IMR-90 (cell line): ENCODE measurements around the gene DERA. TPM values are rescaled to one million over a fixed set of nuclear protein-coding genes. Genes with fewer than 3 reads are reported as not detected.

ENCODE experiments used
- ATAC-seq: fragments of 200-7000 bp; cut with Tn5 transposase; 2 replicates; pipeline ENCODE4 v1.9.1; 2020; ENCODE audit warnings: low read depth, mild to moderate bottlenecking, moderate library complexity
- BruUV-seq: library from RNA; stranded (reverse); fragments of 400-500 nt; replicated peaks from 2 replicates; lab custom pipeline; 2021; lab: Mats Ljungman, UMichigan
- CTCF ChIA-PET: fragments of 300-600 bp; formaldehyde crosslinking; extraction: SDS; loops from one replicate; lab custom pipeline; 2021; ENCODE audit warnings: antibody characterized with exemption; lab: Yijun Ruan, JAX
- POLR2A ChIA-PET: fragments of 300-600 bp; sonication (Branson Sonifier 250); formaldehyde crosslinking; loops from one replicate; lab custom pipeline; 2022; ENCODE audit warnings: antibody characterized with exemption; ENCODE audit not compliant: unreplicated experiment; lab: Charles Lee
- DNase-seq: peaks from one replicate; pipeline ENCODE4 v3.0.0; 2013
- H2AFZ ChIP-seq: replicated peaks from 2 replicates; pipeline ENCODE3; 2013; ENCODE audit warnings: low read length, mild to moderate bottlenecking; ENCODE audit not compliant: poor library complexity
- H2AK5ac ChIP-seq: 2 replicates; pipeline ENCODE4 v1.6.1; 2013; ENCODE audit warnings: low read depth, low read length, inconsistent platforms
- H2AK9ac ChIP-seq: replicated peaks from 2 replicates; pipeline ENCODE3; 2013; ENCODE audit warnings: mild to moderate bottlenecking, low read depth, low read length, moderate library complexity; ENCODE audit not compliant: poor library complexity
- H2BK120ac ChIP-seq: 2 replicates; pipeline ENCODE4 v1.6.1; 2013; ENCODE audit warnings: low read depth, low read length, inconsistent platforms
- H2BK15ac ChIP-seq: 3 replicates; pipeline ENCODE4 v1.6.1; 2013; ENCODE audit warnings: low read depth, low read length, inconsistent platforms
- H2BK20ac ChIP-seq: 2 replicates; pipeline ENCODE4 v1.6.1; 2013; ENCODE audit warnings: low read depth, mild to moderate bottlenecking, inconsistent platforms, low read length, moderate library complexity
- H2BK5ac ChIP-seq: 2 replicates; pipeline ENCODE4 v1.6.1; 2013; ENCODE audit warnings: mild to moderate bottlenecking, low read depth, low read length, inconsistent platforms; ENCODE audit not compliant: poor library complexity, severe bottlenecking
- H3K14ac ChIP-seq: replicated peaks from 2 replicates; pipeline ENCODE4 v1.6.1; 2013; ENCODE audit warnings: low read depth, low read length, inconsistent platforms
- H3K18ac ChIP-seq: 2 replicates; pipeline ENCODE4 v1.6.1; 2013; ENCODE audit warnings: low read depth, low read length, control low read depth
- H3K23ac ChIP-seq: 2 replicates; pipeline ENCODE4 v1.6.1; 2013; ENCODE audit warnings: low read depth, low read length, inconsistent platforms
- H3K27ac ChIP-seq: 2 replicates; pipeline ENCODE4 v1.5.1; 2013; ENCODE audit warnings: mild to moderate bottlenecking, control low read depth, low read length; ENCODE audit not compliant: insufficient read depth
- H3K27me3 ChIP-seq: 2 replicates; pipeline ENCODE4 v1.6.1; 2013; ENCODE audit warnings: low read length; ENCODE audit not compliant: control insufficient read depth, insufficient read depth
- H3K36me3 ChIP-seq: 2 replicates; pipeline ENCODE4 v1.6.1; 2013; ENCODE audit warnings: low read length, mixed read lengths; ENCODE audit not compliant: control insufficient read depth, insufficient read depth
- H3K4ac ChIP-seq: 2 replicates; pipeline ENCODE4 v1.6.1; 2013; ENCODE audit warnings: low read depth, low read length, inconsistent platforms
- H3K4me1 ChIP-seq: 2 replicates; pipeline ENCODE4 v1.6.1; 2013; ENCODE audit warnings: low read length, mixed read lengths; ENCODE audit not compliant: control insufficient read depth, insufficient read depth
- H3K4me2 ChIP-seq: 2 replicates; pipeline ENCODE4 v1.6.1; 2013; ENCODE audit warnings: low read depth, mild to moderate bottlenecking, control low read depth, low read length, moderate library complexity
- H3K4me3 ChIP-seq: 2 replicates; pipeline ENCODE4 v1.5.1; 2013; ENCODE audit warnings: low read depth, mild to moderate bottlenecking, control low read depth, low read length, moderate library complexity; ENCODE audit not compliant: insufficient read depth
- H3K56ac ChIP-seq: 2 replicates; pipeline ENCODE4 v1.6.1; 2013; ENCODE audit warnings: low read length, inconsistent platforms; ENCODE audit not compliant: insufficient read depth; ENCODE audit errors: extremely low read depth
- H3K79me1 ChIP-seq, 2 experiments: 2 replicates each; pipeline ENCODE4 v1.6.1; 2013; ENCODE audit warnings: low read length in 2 of 2, inconsistent platforms in 1 of 2, low read depth in 1 of 2
- H3K9ac ChIP-seq: 2 replicates; pipeline ENCODE4 v1.6.1; 2013; ENCODE audit warnings: low read depth, low read length, control low read depth
- H3K9me1 ChIP-seq: 2 replicates; pipeline ENCODE4 v1.6.1; 2013; ENCODE audit warnings: low read length, inconsistent platforms; ENCODE audit not compliant: insufficient read depth
- H3K9me3 ChIP-seq: 2 replicates; pipeline ENCODE4 v1.6.1; 2013; ENCODE audit warnings: low read length; ENCODE audit not compliant: control insufficient read depth, insufficient read depth
- H4K20me1 ChIP-seq: 2 replicates; pipeline ENCODE4 v1.6.1; 2013; ENCODE audit warnings: low read length, inconsistent platforms; ENCODE audit not compliant: insufficient read depth
- H4K5ac ChIP-seq: 2 replicates; pipeline ENCODE4 v1.6.1; 2013; ENCODE audit warnings: mild to moderate bottlenecking, low read depth, low read length, control low read depth
- H4K8ac ChIP-seq, 2 experiments: 2 replicates each; pipeline ENCODE4 v1.6.1; 2013; ENCODE audit warnings: low read depth in 2 of 2, low read length in 2 of 2, control low read depth in 1 of 2, inconsistent platforms in 1 of 2
- H4K91ac ChIP-seq: 2 replicates; pipeline ENCODE4 v1.6.1; 2013; ENCODE audit warnings: low read depth, low read length, inconsistent platforms; ENCODE audit not compliant: insufficient read depth
- MXI1 ChIP-seq: IDR thresholded peaks from 2 replicates; pipeline ENCODE4 v1.6.1; 2012; ENCODE audit warnings: low read depth, mild to moderate bottlenecking, low read length, moderate library complexity, borderline replicate concordance
- SMC3 ChIP-seq: fragments of 150-350 bp; IDR thresholded peaks from 2 replicates; pipeline ENCODE4 v1.6.1; 2016; ENCODE audit warnings: low read depth, mild to moderate bottlenecking, antibody characterized with exemption, low read length, moderate library complexity
- USF2 ChIP-seq: fragments of 150-350 bp; IDR thresholded peaks from 2 replicates; pipeline ENCODE4 v1.6.1; 2017; ENCODE audit warnings: mild to moderate bottlenecking, antibody characterized with exemption, low read length, low read depth
- WGBS, 2 experiments: methylation state at CpG; one replicate each; pipeline versions ENCODE4 v1.1.5 to v1.1.7; 2013; ENCODE audit warnings: missing lambda C conversion rate in 2 of 2; ENCODE audit not compliant: insufficient read length in 1 of 2; ENCODE audit errors: extremely low coverage in 2 of 2; 5-methylcytosine and 5-hydroxymethylcytosine counted together
- dilution Hi-C: fragments of 300-500 bp; cut with HindIII; formaldehyde crosslinking; loops from one replicate; pipeline ENCODE4 v1.14.3; 2018; ENCODE audit warnings: low sequenced_read_pairs; ENCODE audit not compliant: unreplicated experiment
- in situ Hi-C: fragments of 300-500 bp; cut with MboI; formaldehyde crosslinking; loops from 3 replicates; pipeline ENCODE4 v1.14.3; 2019; ENCODE audit warnings: low sequenced_read_pairs, inconsistent platforms, mixed read lengths
- intact Hi-C: fragments of 100-400 bp; cut with micrococcal nuclease; formaldehyde crosslinking; loops from 2 replicates; pipeline ENCODE4 v1.10.0; 2022
- polyA plus RNA-seq, 3 experiments: library from polyadenylated mRNA; depleted of rRNA; stranded (reverse); fragments of >200 nt; gene quantifications; 2 replicates each; pipeline ENCODE4 v1.2.3, GENCODE V29; 2012; ENCODE audit warnings: low replicate concordance in 1 of 3
- total RNA-seq: library from RNA; depleted of rRNA; stranded (reverse); fragments of >200 nt; gene quantifications from 2 replicates; pipeline ENCODE4 v1.2.3, GENCODE V29; 2012

Gene DERA
- total and polyA plus RNA-seq, 2 of the 4 experiments (the other 2 are of a cell fraction), result 28.1 to 58.6 TPM

GRCh38 chr12:15868186-15868585 is 42.9 kb upstream of the DERA start:
- Histone ChIP-seq H2AFZ (no peak overlapping the region), H3K4me2 (no peak overlapping the region), H2AK5ac (no peak overlapping the region), H3K56ac (no peak overlapping the region), H4K8ac (no peak overlapping the region), H2BK120ac (no peak overlapping the region), H3K23ac (no peak overlapping the region), H3K4me3 (no peak overlapping the region), H3K36me3 (no peaks in the 10 kb centered on the region), H2AK9ac (no peak overlapping the region), H3K9ac (no peak overlapping the region), H3K4ac (no peak overlapping the region), H3K18ac (no peak overlapping the region), H3K9me3 (no peaks in the 10 kb centered on the region), H2BK20ac (no peak overlapping the region), H4K91ac (no peak overlapping the region), H3K14ac (no peak overlapping the region), H3K27me3 (no peaks in the 10 kb centered on the region), H3K4me1 (no peaks in the 10 kb centered on the region), H4K20me1 (no peaks in the 10 kb centered on the region), H3K79me1 (no peaks in the 10 kb centered on the region), H2BK15ac (no peak overlapping the region), H2BK5ac (no peak overlapping the region), H3K27ac (no peak overlapping the region), H4K5ac (no peak overlapping the region), H3K9me1 (peaks cover 3% of the 10 kb centered on the region; the same call in 1 of the 2 replicates)
- DNase-seq (no peak), ATAC-seq (no peak)
- CTCF ChIA-PET, result no interaction called here
- POLR2A ChIA-PET, result no interaction called here
- in situ Hi-C loops, result loop anchor here (10.0 kb wide), 1 partner anchor 333 kb away; no protein-coding TSS in a partner anchor
- dilution Hi-C loops, result no loop called here
- no TSS peak for BruUV-seq
- no peak for TF ChIP-seq SMC3
- TF ChIP-seq USF2, result no peak
- TF ChIP-seq MXI1, result no peak
- intact Hi-C loops, result no loop called here
- WGBS, 2 experiments, result no CpG with 5 or more reads among the region's 3 CpGs
